ENCODE measurements around the gene EPSTI1.
"Not testable (repeated sequence)": the region's sequence is repeated elsewhere in the genome, so short reads cannot be mapped to it uniquely, and the experiment has no call there.

The EPSTI1 gene

DNA sequence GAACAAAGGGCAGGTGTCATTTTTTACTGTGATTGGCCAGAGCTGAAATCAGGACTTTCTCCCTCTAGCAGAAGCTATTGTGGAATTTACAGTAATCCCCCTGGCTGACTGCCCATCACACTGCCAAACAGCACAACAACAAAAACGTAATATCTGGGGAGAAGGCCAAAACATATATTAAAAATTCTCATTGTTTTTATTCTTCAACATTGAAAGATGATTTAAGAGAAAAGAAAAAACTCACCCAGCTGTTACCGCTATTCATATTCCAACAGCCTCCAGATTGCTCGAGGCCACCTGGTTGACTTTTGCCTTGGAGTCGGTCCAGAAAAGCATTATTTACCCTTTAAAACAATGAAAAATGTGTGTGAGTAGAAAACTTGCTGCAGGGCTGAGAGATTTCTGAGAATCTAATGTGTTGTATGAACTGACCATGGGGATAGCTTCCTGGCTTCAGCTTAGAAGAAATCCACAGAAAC lies 97.2 kb downstream of the EPSTI1 start:
- DNase-seq (ENCODE audit: low read depth), result no peak

DNA sequence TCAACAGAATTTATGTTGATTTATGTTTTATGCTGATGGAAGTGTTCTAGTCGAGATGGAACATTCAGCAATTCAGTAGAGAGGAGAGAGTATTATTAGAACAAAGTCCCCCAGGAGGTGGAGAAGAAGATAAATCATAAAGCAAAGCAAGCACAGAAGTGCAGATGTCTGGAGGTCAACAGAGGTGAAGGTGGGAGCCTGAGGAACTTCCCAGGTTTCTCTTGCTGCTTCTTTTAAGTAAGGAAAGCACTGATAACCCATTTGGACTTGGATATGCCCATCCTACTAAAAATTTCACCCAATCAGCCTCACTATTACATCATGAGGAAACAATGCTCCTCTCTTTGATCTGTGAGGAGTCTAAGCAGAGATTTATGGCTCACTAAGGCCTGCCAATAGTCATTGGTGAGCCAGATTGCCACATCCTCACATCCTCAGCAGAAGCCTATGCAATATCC lies 98.8 kb downstream of the EPSTI1 start:
- DNase-seq (ENCODE audit: low read depth), result no peak

DNA sequence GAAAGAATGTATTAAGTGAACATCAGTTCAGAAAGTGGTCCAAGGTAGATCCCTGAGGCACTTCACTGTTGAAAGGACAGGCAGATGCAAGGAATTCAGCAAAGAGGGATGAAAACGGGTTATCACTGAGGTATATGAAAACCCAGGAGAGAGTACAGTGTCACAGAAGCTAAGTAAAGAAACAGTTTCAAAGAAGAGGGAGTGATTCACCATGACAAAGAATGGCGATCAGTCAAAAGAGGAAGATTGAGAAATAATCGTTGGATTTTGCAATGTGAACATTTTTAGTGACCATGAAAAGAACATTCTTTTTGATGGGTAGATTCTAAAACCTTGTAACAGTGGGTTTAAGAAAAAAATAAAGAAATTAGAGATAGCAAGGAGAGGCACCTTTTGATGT lies 99.3 kb downstream of the EPSTI1 start:
- no peak for DNase-seq (ENCODE audit: low read depth)

DNA sequence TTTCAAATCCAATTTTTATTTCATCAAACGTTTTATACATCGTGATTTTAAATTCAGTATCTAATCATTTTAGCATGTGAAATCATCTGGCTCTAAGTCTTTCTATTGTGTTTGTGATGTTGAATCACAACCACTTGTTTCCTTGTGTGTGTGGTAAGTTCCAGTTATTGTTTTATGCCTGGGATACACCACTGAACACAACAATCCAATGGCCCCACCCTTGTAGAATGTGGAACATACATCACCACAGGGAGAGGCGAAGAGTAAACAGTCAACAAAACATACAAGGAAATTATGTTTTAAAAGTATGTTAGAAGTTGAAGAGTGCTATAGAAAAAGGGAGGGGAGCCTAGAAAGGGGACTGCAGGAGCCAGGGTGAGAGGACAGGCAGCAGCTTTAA lies 100.5 kb downstream of the EPSTI1 start:
- no peak for DNase-seq (ENCODE audit: low read depth)

DNA sequence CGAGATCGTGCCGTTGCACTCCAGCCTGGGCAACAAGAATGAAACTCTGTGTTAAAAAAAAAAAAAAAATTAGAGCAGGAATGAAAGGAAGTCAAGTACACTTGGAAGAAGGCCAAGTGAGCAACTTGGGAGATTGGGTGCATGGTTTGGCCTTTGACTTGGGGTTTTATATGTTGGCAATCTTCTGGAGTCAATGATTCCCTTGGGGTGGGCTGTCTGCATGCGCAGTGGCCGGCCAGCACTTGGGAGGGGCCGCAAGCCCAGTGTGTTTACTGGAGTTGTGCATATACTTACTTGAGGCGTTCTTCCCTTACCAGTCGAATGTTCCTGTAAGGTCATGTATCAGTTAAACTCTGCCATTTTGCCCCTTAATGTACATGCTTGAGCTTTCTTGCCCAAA lies 106.7 kb downstream of the EPSTI1 start:
- no peak for DNase-seq (ENCODE audit: low read depth)

DNA sequence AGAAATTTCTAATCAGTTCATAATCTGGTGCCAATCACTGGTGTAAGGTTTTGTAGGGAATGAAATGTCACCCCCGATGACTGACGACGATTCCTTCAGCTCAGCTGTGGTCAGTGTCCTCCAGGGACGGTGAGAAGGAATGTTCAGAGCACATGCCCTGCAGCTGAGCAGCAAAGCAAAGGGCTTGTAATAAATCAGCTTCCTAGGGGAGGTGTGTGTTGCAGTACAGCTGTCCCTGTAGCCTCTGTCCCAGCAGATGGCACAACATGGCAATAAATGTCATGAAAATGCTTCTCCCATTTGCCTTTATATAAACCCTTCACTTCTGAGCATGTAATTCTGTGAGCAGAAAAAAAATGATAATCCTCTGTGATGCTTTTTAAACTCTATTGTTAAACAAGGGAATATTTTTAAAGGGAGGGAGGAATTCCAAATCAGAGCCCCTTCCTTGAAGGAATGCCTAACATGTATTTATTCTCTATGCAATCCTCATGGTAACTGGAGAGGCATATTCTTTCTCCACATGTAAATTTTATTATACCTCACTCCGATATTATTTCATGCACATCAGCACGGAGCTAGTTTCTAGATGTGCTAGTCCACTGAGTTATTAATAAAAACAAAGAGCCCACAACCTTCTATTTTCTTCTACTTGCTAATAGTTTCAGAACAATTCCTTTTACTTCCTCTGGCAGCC lies 108.1 kb downstream of the EPSTI1 start:
- no peak for DNase-seq (ENCODE audit: low read depth)

DNA sequence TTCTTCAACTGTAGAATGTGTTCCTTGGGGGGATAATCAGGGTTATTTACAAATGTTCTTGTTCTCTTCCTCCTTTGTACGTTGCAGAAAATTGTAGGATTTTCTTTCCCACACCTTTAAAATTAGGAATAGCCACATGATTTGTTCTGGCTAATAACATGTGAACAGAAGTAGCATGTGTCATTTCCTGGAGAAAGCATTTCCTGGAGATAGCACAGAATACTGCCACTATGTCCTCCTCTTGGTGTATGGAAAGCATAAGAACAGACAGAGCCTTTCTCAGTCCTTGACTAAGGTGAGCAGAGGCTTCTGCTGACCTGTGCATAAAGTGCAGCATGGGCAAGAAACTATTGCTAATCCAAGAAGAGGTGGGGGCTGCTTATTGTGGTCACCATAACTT lies 108.9 kb downstream of the EPSTI1 start:
- no peak for DNase-seq (ENCODE audit: low read depth)

DNA sequence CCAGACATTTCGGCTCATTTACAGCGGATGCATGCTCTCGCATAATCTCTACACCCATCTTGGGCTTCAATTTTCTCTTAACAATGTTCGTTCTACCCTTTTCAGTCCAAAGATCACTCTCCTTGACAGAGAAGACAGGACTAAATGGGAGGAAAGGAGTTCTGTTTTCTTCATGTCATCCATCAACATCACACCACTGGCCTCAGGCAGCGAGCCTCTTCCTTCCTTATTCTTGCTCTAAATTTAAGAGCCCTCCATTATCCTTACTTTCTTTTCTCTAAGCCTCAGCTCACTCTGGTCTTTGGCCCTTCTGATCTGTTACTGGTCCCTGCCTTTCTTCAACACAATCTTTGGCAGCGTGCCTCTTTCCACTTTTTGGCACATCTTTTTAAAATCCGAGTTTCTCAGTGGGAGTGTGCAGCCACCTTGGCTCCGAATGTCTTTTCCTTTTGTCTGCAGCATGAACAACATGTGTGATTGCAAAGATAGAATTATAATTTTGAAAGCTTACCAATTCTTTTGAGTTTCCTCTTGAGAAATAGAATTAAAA lies 111.9 kb downstream of the EPSTI1 start:
- DNase-seq (ENCODE audit: low read depth), result no peak

DNA sequence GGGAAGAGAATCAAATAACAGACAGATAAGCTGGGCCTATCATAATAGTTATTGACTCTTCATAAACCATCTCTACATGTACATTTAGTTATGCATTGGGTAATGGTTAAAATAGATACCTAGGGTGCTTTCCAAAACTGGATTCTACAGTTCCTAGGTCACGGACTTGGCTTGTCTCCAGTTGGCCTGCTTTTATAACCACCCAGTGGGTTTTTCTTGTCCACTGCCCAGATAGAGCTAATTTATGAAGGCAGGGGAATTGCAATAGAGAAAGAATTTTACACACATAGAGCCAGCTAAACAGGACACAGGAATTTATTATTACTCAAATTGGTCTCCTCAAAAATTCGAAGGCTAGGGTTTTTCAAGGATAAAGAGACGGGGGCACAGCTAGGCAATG lies 113.3 kb downstream of the EPSTI1 start:
- no peak for DNase-seq (ENCODE audit: low read depth)

DNA sequence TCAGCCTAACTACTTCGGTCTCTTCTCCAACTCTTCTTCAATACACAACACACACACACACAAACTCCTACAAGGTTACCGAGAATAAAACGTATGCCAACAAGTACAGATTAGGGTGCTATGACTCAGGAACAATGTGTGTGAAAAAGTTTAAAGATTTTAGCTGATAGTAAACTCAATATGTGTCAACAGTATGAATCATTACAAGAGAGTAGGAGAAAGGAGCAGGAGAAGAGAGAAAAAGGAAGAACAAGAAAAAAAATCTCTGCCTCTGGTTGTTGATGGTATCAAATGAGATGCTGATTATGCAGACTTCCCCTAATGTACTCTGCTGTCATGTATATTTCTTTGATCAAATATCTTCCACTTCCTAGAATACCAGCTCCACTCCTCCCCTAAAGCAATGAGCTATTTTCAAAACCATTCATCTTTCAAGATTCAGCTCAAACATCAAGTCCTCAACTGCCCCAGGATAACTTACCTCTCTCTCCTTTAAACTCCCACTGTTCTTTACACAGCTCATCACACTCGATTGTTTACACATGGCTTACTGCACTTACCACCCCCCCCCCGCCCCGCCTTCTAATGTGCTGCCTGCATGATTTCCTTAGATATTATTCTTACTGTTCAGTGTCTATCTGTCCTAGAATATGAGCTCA lies 115.0 kb downstream of the EPSTI1 start:
- DNase-seq (ENCODE audit: low read depth), result no peak

DNA sequence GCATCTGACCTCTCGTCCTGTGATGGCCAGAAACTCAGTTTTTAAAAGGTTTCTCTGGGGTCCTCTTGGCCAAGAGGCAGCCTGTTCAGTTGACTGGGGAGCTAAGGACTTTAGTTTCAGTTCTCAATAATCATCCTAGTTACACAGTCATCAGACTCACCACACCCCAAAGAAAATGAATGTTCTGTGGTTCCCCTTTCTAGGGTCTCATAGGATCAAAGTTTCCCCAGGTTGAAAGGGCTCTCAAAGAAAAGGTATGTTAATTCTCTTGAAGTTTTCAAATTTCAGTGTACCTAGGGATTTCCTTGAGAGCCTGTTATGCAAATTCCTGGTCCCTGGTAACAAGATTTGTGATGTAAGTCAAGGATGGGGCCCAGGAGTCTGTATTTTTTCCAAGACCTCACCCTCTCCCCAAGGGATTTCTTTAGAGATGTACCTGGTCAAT lies 115.7 kb downstream of the EPSTI1 start:
- no peak for DNase-seq (ENCODE audit: low read depth)

DNA sequence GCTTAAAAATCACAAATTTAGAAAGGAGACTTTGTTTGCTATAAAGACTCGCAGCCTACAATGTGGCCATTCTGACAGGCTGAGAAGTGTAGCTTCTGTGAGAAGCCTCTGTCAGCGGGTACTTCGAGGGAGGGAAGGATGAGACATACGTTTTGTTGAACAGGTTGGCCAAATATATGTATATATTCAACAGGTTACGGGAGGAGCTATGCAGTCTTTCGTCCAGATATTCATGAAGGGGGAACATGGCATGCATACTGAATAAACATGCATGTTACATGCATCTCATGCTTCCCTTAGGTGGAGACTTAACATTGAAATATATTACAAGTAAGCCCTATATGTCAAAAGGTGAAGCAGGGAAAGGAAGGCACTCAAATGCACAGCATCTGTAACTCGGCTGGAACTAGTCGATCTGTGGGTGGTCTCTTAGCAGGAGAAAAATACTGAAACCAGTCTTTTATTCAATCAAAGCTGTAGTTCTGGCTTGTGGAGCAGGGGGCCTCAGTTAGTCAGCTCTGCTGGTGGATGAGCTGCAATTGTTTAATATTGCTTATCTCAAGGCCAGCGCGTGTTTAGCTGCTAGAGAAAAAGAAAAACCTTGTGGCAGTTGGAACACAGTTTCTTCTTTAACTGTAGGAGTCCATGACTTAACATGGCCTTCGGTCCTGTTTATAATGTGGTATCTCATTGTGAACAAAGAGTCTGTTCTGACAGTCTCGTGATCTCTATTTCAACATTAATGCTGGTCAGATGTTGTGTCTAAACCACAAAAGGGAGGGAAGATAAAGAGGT lies 116.4 kb downstream of the EPSTI1 start:
- no peak for DNase-seq (ENCODE audit: low read depth)

DNA sequence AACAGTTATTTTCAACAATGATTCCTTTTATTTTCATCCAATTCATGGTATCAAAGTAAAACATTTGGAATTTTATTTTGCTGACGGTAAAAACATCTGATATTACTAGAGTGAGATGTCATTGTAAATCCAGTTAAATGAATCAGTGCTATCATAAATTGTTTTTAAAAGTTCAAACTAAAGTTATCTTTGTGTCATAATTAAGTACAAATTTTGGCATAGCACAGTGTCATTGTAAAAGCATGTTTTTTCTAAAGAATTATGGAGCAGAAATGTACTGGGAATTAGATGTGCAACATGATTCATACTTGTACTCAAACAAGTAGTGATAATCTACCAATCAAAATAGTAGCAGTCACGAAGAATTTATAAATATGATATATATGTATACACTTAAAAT lies 117.8 kb downstream of the EPSTI1 start:
- no peak for DNase-seq (ENCODE audit: low read depth)

DNA sequence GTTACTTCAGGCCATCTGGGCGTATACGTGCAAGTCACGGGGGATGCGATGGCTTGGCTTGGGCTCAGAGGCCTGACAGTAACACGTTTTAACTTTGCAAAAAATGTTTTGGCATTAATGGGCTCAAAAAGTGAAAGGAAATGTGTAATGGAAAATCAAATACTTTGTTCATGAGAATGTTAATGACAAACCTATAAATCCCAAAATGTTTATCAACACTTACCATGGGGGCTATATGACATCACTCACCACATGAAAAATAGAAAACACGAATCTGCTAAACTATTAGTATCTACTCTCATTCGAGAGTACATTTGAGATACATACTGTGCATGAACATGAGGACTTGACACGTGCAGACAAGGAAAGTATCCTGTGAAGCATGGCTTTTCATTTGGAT lies 119.0 kb downstream of the EPSTI1 start:
- no peak for DNase-seq (ENCODE audit: low read depth)

DNA sequence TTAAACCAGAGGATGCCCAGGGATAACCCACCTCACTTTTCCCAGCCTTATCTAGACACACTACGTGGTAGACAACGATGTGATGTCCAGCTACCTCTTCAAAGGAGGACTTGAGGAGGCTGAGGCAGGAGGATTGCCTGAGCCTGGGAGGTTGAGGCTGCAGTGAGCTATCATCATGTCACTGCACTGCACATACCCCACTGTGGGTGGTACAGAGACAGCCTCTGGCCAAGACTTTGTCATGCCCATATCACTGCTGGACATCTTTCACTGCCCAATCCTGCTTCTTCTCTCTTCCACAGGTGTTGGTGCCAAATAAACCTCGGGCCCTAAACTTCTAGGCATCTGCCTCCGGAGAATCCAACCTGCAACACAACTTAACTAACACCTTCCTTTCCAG lies 124.8 kb downstream of the EPSTI1 start:
- DNase-seq (ENCODE audit: low read depth), result no peak

DNA sequence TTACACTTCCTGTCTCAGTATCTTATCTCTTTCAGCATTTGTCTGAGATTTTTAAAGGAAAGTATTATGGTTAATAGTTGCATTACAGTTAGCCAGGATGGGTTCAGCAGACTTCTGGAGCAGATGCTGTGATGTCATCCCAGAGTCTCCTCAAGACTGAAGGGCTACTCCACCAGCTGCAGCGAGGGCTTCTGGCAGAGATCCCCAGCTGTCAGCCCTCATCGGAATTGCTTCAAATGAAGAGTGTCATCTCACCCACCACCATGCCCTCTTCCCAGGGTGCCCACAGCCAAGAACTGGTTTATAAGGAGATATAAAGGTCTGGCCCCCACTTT lies 126.3 kb downstream of the EPSTI1 start:
- no peak for DNase-seq (ENCODE audit: low read depth)

DNA sequence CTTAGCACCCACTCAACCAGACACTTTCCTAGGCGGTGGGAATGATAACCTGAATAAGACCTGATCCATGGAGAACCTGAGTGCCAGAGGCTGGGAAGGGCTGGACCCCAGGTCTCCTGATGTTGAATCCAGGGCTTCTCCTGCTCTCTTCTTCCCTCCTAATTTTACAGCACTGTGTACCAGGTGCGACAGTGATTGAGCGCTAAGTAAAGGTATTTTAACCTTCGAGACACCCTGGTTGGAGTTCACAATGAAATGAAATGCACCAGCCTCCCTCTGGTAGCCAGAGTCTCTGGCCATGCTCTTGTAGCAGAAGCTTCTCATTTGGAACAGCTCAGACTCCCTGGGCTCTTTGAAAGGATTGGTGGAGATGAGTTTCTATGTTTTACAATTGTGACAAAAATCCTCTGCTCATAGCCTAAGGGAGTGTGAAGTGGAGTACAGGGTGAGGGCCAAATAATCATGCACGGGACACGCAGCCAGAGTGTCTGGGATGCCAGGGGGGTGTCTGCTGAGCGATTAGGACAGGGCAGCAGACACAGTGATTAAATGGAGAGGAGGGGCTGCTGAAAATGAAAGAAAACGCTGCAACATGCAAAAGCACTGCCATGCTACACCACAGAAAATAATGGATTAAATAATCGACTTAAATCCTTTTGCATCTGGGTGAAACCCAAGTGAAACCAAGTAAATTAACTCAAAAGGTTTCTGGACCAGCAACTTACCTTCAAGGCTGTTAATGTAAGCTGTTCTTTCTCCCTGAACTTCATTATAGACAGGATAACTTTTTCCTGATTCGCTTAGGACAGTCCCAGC lies 126.9 kb downstream of the EPSTI1 start:
- DNase-seq (ENCODE audit: low read depth), result no peak

DNA sequence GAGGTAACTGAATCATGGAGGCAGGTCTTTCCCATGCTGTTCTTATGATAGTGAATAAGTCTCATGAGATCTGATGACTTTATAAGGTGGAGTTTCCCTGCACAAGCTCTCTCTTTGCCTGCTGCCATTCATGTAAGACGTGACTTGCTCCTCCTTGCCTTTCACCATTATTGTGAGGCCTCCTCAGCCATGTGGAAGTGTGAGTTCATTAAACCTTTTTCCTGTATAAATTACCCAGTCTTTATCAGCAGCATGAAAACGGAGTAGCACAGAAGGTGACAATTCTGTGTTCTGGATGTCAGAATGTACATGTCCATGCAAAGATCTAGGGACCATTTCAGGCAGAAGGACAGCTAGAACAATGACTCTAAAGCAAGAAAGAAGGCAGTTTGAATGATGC lies 129.7 kb downstream of the EPSTI1 start:
- not testable (repeated sequence) for DNase-seq (ENCODE audit: low read depth)

DNA sequence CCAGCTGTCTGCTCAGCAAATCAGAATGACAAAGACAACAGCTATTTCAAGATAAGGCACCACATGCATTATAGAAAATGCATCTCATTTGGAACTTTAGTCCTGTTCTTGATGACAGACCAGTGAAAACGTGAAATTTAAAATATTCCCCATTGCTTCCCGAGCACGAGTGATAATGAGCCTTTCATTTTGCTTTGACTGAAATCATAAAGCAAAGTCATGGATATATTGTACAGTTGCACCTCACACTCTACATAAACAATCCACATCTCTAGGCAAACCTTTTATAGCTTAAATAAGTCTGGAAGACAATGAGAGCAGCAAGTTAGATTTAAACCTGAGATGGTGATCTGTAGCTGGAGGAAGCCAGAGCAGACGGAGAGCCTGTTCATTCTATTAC lies 131.6 kb downstream of the EPSTI1 start:
- no peak for DNase-seq (ENCODE audit: low read depth)

DNA sequence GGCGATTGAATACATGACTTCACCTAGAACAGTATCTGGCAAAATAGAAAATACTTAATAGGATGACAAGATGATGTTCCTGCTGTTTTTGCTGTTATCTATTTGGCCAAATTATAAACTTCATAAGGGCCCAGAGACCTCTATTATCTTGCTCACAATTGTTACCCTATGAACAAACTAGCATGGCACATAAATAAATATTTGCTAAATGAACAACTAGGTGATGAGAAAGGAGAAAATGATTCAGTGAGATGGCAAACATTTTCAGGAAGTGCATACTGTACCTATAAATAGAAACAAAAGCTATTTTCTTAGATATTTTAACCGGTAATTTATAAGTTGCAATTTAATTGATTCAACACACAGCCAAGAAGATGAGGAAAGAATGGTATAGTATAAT lies 132.3 kb downstream of the EPSTI1 start:
- DNase-seq (ENCODE audit: low read depth), result no peak

DNA sequence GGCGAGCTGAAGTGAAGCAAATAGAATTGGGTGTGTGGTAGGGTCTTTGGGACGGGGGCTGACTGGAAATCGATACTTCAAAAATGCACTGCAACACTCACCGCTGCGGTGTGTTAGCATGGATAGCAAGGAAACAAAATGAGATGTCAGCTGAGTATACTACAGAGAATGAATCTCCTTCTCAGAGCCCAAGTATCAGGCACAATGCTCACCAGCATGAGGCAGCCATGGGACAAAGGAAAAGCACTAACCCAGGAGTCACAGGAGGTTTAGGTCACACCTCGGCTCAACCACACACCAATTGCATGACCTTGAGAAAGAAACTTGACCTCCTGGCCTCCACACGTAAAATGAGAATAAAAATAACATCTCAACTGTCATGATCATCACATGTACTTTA lies 136.6 kb downstream of the EPSTI1 start:
- no peak for DNase-seq (ENCODE audit: low read depth)

DNA sequence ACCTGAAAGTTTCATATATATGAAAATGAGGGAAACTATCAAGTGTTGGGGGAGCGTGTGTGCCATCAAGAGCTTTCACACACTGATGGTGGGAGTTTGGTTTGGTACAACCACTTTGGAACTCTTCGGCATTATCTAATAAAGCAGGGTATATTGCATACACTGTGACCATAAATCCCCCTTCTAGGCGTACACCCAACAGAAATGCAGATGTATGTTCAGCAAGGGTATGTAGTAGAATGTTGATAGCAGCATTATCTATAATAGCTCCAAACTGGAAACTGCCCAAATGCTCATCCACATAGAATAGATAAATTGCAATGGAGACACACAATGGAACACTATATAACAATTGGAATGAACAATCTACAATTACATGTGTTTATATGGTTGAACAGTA lies 139.9 kb downstream of the EPSTI1 start:
- DNase-seq (ENCODE audit: low read depth), result no peak

Data from activated T-cell treated with anti-CD3 and anti-CD28 coated beads for 1 hour (primary cell).